T-helper 2 cell treated with Interferon-gamma antibody and Interleukin-4, amounts not matched to agents 5 μg/mL and 100 μg/mL, for 36 hours (primary cell): ENCODE results near the gene MAP3K5.
A peak's percentile ranks its signal among the peaks of the same experiment; 100 is the strongest.
"Not testable (repeated sequence)": the region's sequence is repeated elsewhere in the genome, so short reads cannot be mapped to it uniquely, and the experiment has no call there.

Experiments
- DNase-seq: peaks from one replicate; pipeline ENCODE4 v3.0.0; 2021; ENCODE audit warnings: low spot score
- H3K27ac Mint-ChIP-seq: one replicate; pipeline ENCODE4 v1.8.0; 2021; ENCODE audit warnings: mild to moderate bottlenecking, mixed read lengths
- H3K27me3 Mint-ChIP-seq: one replicate; pipeline ENCODE4 v1.8.0; 2021; ENCODE audit warnings: low read depth, mixed read lengths
- H3K36me3 Mint-ChIP-seq: one replicate; pipeline ENCODE4 v1.8.0; 2021; ENCODE audit warnings: low read depth, mixed read lengths
- H3K4me1 Mint-ChIP-seq: one replicate; pipeline ENCODE4 v1.8.0; 2021; ENCODE audit warnings: low read depth, mixed read lengths
- H3K4me3 Mint-ChIP-seq: one replicate; pipeline ENCODE4 v1.8.0; 2022; ENCODE audit warnings: mild to moderate bottlenecking, moderate library complexity, mixed read lengths
- H3K9me3 Mint-ChIP-seq: one replicate; pipeline ENCODE4 v1.8.0; 2021; ENCODE audit warnings: mixed read lengths

Gene MAP3K5

GRCh38 chr6:136607932-136608772, 184.1 kb downstream of the MAP3K5 start:
- H3K27me3 Mint-ChIP-seq, result no peaks in the 10 kb centered on the region
- no peak overlapping the region for H3K27ac Mint-ChIP-seq
- peak; percentile 65 for DNase-seq
- peaks cover 30% of the 10 kb centered on the region for H3K36me3 Mint-ChIP-seq
- H3K4me1 Mint-ChIP-seq, result peaks cover 10% of the 10 kb centered on the region
- H3K4me3 Mint-ChIP-seq, result no peak overlapping the region
- no peaks in the 10 kb centered on the region for H3K9me3 Mint-ChIP-seq

GRCh38 chr6:136607204-136607931, 184.9 kb downstream of the MAP3K5 start:
- peaks cover 10% of the 10 kb centered on the region for H3K4me1 Mint-ChIP-seq
- H3K9me3 Mint-ChIP-seq, result no peaks in the 10 kb centered on the region
- H3K27ac Mint-ChIP-seq, result no peak overlapping the region
- H3K36me3 Mint-ChIP-seq, result peaks cover 30% of the 10 kb centered on the region
- no peaks in the 10 kb centered on the region for H3K27me3 Mint-ChIP-seq
- H3K4me3 Mint-ChIP-seq, result no peak overlapping the region
- no peak for DNase-seq

GRCh38 chr6:136604928-136605510, 187.3 kb downstream of the MAP3K5 start:
- Mint-ChIP-seq H3K4me3 (no peak overlapping the region), H3K9me3 (no peaks in the 10 kb centered on the region), H3K27ac (no peak overlapping the region), H3K4me1 (peaks cover 4% of the 10 kb centered on the region), H3K36me3 (peaks cover 21% of the 10 kb centered on the region), H3K27me3 (no peaks in the 10 kb centered on the region)
- DNase-seq, result no peak

GRCh38 chr6:136604328-136604825, 187.9 kb downstream of the MAP3K5 start:
- H3K36me3 Mint-ChIP-seq, result peaks cover 19% of the 10 kb centered on the region
- no peaks in the 10 kb centered on the region for H3K9me3 Mint-ChIP-seq
- H3K27ac Mint-ChIP-seq, result no peak overlapping the region
- DNase-seq, result no peak
- no peaks in the 10 kb centered on the region for H3K27me3 Mint-ChIP-seq
- peaks cover 2% of the 10 kb centered on the region for H3K4me1 Mint-ChIP-seq
- no peak overlapping the region for H3K4me3 Mint-ChIP-seq

GRCh38 chr6:136600818-136601217, 191.5 kb downstream of the MAP3K5 start:
- peaks cover 23% of the 10 kb centered on the region for H3K36me3 Mint-ChIP-seq
- no peaks in the 10 kb centered on the region for H3K9me3 Mint-ChIP-seq
- no peaks in the 10 kb centered on the region for H3K4me1 Mint-ChIP-seq
- no peak for DNase-seq
- no peaks in the 10 kb centered on the region for H3K27me3 Mint-ChIP-seq
- no peak overlapping the region for H3K4me3 Mint-ChIP-seq
- no peak overlapping the region for H3K27ac Mint-ChIP-seq

- Mint-ChIP-seq H3K27ac (no peak overlapping the region), H3K9me3 (no peaks in the 10 kb centered on the region), H3K27me3 (no peaks in the 10 kb centered on the region), H3K36me3 (peaks cover 25% of the 10 kb centered on the region), H3K4me3 (no peak overlapping the region), H3K4me1 (peaks cover 4% of the 10 kb centered on the region)
- no peak for DNase-seq
Measured at GRCh38 chr6:136599329-136600011, 192.8 kb downstream of the MAP3K5 start.

- peaks cover 18% of the 10 kb centered on the region for H3K4me1 Mint-ChIP-seq
- DNase-seq, result no peak
- no peak overlapping the region for H3K27ac Mint-ChIP-seq
- peaks cover 32% of the 10 kb centered on the region for H3K36me3 Mint-ChIP-seq
- no peak overlapping the region for H3K4me3 Mint-ChIP-seq
- no peaks in the 10 kb centered on the region for H3K9me3 Mint-ChIP-seq
- H3K27me3 Mint-ChIP-seq, result no peaks in the 10 kb centered on the region
Measured at GRCh38 chr6:136598048-136598447, 194.2 kb downstream of the MAP3K5 start.

GRCh38 chr6:136594671-136595070, 197.6 kb downstream of the MAP3K5 start:
- no peak for DNase-seq
- Mint-ChIP-seq H3K27me3 (no peaks in the 10 kb centered on the region), H3K9me3 (no peaks in the 10 kb centered on the region), H3K36me3 (peaks cover 55% of the 10 kb centered on the region), H3K27ac (peak overlapping the region; percentile 86), H3K4me1 (peaks cover 20% of the 10 kb centered on the region), H3K4me3 (peak overlapping the region; percentile 54)

GRCh38 chr6:136593748-136594490, 198.4 kb downstream of the MAP3K5 start:
- Mint-ChIP-seq H3K4me1 (peaks cover 20% of the 10 kb centered on the region), H3K27ac (peak overlapping the region; percentile 86), H3K4me3 (peak overlapping the region; percentile 54), H3K36me3 (peaks cover 62% of the 10 kb centered on the region), H3K9me3 (no peaks in the 10 kb centered on the region), H3K27me3 (no peaks in the 10 kb centered on the region)
- peak; percentile 75 for DNase-seq

GRCh38 chr6:136592930-136593673, 199.2 kb downstream of the MAP3K5 start:
- no peak for DNase-seq
- peaks cover 68% of the 10 kb centered on the region for H3K36me3 Mint-ChIP-seq
- H3K4me3 Mint-ChIP-seq, result peak overlapping the region; percentile 54
- no peaks in the 10 kb centered on the region for H3K9me3 Mint-ChIP-seq
- H3K27ac Mint-ChIP-seq, result peak overlapping the region; percentile 86
- peaks cover 20% of the 10 kb centered on the region for H3K4me1 Mint-ChIP-seq
- H3K27me3 Mint-ChIP-seq, result no peaks in the 10 kb centered on the region

GRCh38 chr6:136591617-136592016, 200.7 kb downstream of the MAP3K5 start:
- Mint-ChIP-seq H3K4me1 (peaks cover 20% of the 10 kb centered on the region), H3K36me3 (peaks cover 68% of the 10 kb centered on the region), H3K27me3 (no peaks in the 10 kb centered on the region), H3K9me3 (no peaks in the 10 kb centered on the region), H3K4me3 (no peak overlapping the region), H3K27ac (no peak overlapping the region)
- no peak for DNase-seq

- Mint-ChIP-seq H3K4me1 (peaks cover 20% of the 10 kb centered on the region), H3K36me3 (peaks cover 67% of the 10 kb centered on the region)
- H3K9me3 Mint-ChIP-seq, H3K27ac Mint-ChIP-seq, H3K27me3 Mint-ChIP-seq, DNase-seq, H3K4me3 Mint-ChIP-seq: not testable (repeated sequence)
Measured at GRCh38 chr6:136590846-136591245, 201.4 kb downstream of the MAP3K5 start.
